ENCODE measurements around the gene IMPDH2.
"Not testable (repeated sequence)": the region's sequence is repeated elsewhere in the genome, so short reads cannot be mapped to it uniquely, and the experiment has no call there.

Gene IMPDH2

GRCh38 chr3:49021213-49021812 is 7.9 kb downstream of the IMPDH2 start:
- DNase-seq, result peak; percentile 93

GRCh38 chr3:49020330-49021212 is 8.6 kb downstream of the IMPDH2 start:
- no peak for DNase-seq

- DNase-seq, result no peak
Observed at GRCh38 chr3:49019941-49020329, 9.3 kb downstream of the IMPDH2 start.

GRCh38 chr3:49018707-49019006 is 10.5 kb downstream of the IMPDH2 start:
- DNase-seq, result no peak

GRCh38 chr3:49017971-49018706 is 11.1 kb downstream of the IMPDH2 start, which contains the start of gene DALRD3:
TSS of gene DALRD3 (minus strand) at chr3:49018580. CDS start at chr3:49018564, 16 bp downstream.
- peak; percentile 79 for DNase-seq

- DNase-seq, result no peak
Observed at GRCh38 chr3:49017229-49017970, 11.8 kb downstream of the IMPDH2 start.

GRCh38 chr3:49016414-49017228 is 12.6 kb downstream of the IMPDH2 start:
- DNase-seq, result no peak

GRCh38 chr3:49015765-49016164 is 13.4 kb downstream of the IMPDH2 start:
- no peak for DNase-seq

- DNase-seq, result no peak
Observed at GRCh38 chr3:49015072-49015471, 14.1 kb downstream of the IMPDH2 start.

GRCh38 chr3:49013738-49014660 is 15.2 kb downstream of the IMPDH2 start:
- DNase-seq, result no peak

GRCh38 chr3:49013113-49013737 is 16.0 kb downstream of the IMPDH2 start:
- no peak for DNase-seq

- DNase-seq, result no peak
Observed at GRCh38 chr3:49012441-49013017, 16.7 kb downstream of the IMPDH2 start.

GRCh38 chr3:49009396-49009795 is 19.8 kb downstream of the IMPDH2 start:
- DNase-seq, result no peak

GRCh38 chr3:49008627-49009026 is 20.6 kb downstream of the IMPDH2 start:
- DNase-seq, result not testable (repeated sequence)

- peak; percentile 67 for DNase-seq
Observed at GRCh38 chr3:49007771-49008528, 21.2 kb downstream of the IMPDH2 start.

GRCh38 chr3:49007068-49007770 is 22.0 kb downstream of the IMPDH2 start, which contains the start of gene WDR6:
TSS of gene WDR6 (plus strand) at chr3:49007391. CDS start at chr3:49007432, 41 bp downstream.
- peak; percentile 87 for DNase-seq

GRCh38 chr3:49006408-49007067 is 22.7 kb downstream of the IMPDH2 start:
- DNase-seq, result no peak

- DNase-seq, result no peak
Observed at GRCh38 chr3:49005998-49006397, 23.2 kb downstream of the IMPDH2 start.

All from GOT3 (cell line).